Glomerular endothelial cell (primary cell): ENCODE measurements around the gene KLK12. TPM values are rescaled to one million over a fixed set of nuclear protein-coding genes. Genes with fewer than 3 reads are reported as not detected.
"Not testable (repeated sequence)": the region's sequence is repeated elsewhere in the genome, so short reads cannot be mapped to it uniquely, and the experiment has no call there.

Source experiments
- DNase-seq: peaks from one replicate; pipeline ENCODE4 v3.0.0-alpha.2; 2011; ENCODE audit warnings: low read depth, low spot score; ENCODE audit errors: extremely low read depth
- total RNA-seq: library from RNA; depleted of rRNA; stranded (reverse); fragments of >200 nt; gene quantifications from 2 replicates; pipeline ENCODE4 v1.2.3, GENCODE V29; 2015

The KLK12 gene
- total RNA-seq, 1 donor from 2014 or later: not detected

- no peak for DNase-seq
Measured at GRCh38 chr19:51016798-51017683, 17.8 kb downstream of the KLK12 start.

- no peak for DNase-seq
Measured at GRCh38 chr19:51015691-51016267, 19.0 kb downstream of the KLK12 start.

GRCh38 chr19:51014242-51014641, 20.6 kb downstream of the KLK12 start:
- no peak for DNase-seq

- DNase-seq: no peak
Measured at GRCh38 chr19:51012661-51013190, 22.1 kb downstream of the KLK12 start.

- no peak for DNase-seq
Measured at GRCh38 chr19:51010066-51010795, 24.6 kb downstream of the KLK12 start.

GRCh38 chr19:51009061-51009891, 25.5 kb downstream of the KLK12 start:
- DNase-seq: no peak

GRCh38 chr19:51007488-51007887, 27.3 kb downstream of the KLK12 start:
- no peak for DNase-seq

GRCh38 chr19:51006406-51006805, 28.4 kb downstream of the KLK12 start:
- DNase-seq: no peak

- no peak for DNase-seq
Measured at GRCh38 chr19:51005248-51005647, 29.6 kb downstream of the KLK12 start.

GRCh38 chr19:51003316-51003715, 31.5 kb downstream of the KLK12 start:
- DNase-seq: no peak

GRCh38 chr19:51002542-51003311, 32.1 kb downstream of the KLK12 start:
- no peak for DNase-seq

- DNase-seq: no peak
Measured at GRCh38 chr19:51002089-51002532, 32.7 kb downstream of the KLK12 start.

GRCh38 chr19:51001515-51001914, 33.3 kb downstream of the KLK12 start, which contains the start of gene KLK8:
Gene KLK8, minus strand, starts transcription at chr19:51001604. Its CDS starts 437 bp downstream, at chr19:51001167.
- no peak for DNase-seq

- no peak for DNase-seq
Measured at GRCh38 chr19:51000981-51001380, 33.8 kb downstream of the KLK12 start.

GRCh38 chr19:51000426-51000825, 34.4 kb downstream of the KLK12 start:
- no peak for DNase-seq

GRCh38 chr19:50998686-50999085, 36.1 kb downstream of the KLK12 start:
- no peak for DNase-seq

GRCh38 chr19:50998061-50998460, 36.7 kb downstream of the KLK12 start:
- DNase-seq: no peak

- DNase-seq: no peak
Measured at GRCh38 chr19:50994129-50994528, 40.7 kb downstream of the KLK12 start.

GRCh38 chr19:50992666-50993035, 42.2 kb downstream of the KLK12 start:
- no peak for DNase-seq

GRCh38 chr19:50984416-50984815, 50.4 kb downstream of the KLK12 start:
- DNase-seq: not testable (repeated sequence)
